Cerebellar nuclear complex (tissue), 1 donor: Measurements from ENCODE around the gene GPC1.

ENCODE experiments used
- DNase-seq, 2 experiments: peaks; one replicate each; lab custom pipeline; 2025; lab: John Stamatoyannopoulos, UW

GPC1 gene

DNA sequence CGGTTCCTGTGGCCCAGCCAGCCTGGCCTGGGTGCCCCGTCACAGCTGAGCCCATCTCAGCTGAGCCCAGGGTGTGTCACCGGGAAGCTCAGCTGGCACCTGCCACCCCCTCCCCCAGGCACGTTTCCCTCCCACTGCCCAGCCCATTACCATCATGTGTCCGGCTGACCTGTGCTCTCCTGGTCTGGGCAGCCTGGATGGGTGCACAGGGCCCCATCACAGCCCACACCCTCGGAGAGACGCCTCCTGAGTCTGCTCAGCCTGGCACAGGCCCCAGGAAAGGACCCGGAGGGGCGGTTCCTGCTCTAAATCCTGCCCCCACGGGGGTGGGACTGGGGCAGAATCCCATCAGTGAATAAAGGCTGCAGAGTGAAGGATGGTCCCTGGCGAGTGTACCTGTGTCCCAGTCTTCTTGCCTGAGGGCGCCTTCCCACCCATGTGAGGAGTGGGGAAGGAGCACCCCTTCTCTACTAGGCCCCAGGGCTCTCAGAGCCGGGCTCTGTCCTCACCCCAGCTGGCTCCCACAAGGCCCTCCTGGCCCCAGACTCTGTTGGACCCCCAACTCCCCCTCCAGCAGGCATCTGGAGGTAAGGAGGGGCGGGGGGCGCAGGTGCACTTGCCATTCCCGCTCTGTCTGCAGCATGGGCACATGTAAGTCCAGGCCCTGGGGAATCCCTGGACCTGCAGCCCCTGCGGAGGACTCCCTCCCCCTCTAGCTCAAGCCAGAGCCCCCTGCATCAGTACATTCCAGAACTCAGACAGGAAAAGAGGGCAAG is 21.2 kb downstream of the GPC1 start:
- DNase-seq, result no peak

- DNase-seq, result no peak
Measured at GRCh38 chr2:240457223-240458043, 22.0 kb downstream of the GPC1 start.

DNA sequence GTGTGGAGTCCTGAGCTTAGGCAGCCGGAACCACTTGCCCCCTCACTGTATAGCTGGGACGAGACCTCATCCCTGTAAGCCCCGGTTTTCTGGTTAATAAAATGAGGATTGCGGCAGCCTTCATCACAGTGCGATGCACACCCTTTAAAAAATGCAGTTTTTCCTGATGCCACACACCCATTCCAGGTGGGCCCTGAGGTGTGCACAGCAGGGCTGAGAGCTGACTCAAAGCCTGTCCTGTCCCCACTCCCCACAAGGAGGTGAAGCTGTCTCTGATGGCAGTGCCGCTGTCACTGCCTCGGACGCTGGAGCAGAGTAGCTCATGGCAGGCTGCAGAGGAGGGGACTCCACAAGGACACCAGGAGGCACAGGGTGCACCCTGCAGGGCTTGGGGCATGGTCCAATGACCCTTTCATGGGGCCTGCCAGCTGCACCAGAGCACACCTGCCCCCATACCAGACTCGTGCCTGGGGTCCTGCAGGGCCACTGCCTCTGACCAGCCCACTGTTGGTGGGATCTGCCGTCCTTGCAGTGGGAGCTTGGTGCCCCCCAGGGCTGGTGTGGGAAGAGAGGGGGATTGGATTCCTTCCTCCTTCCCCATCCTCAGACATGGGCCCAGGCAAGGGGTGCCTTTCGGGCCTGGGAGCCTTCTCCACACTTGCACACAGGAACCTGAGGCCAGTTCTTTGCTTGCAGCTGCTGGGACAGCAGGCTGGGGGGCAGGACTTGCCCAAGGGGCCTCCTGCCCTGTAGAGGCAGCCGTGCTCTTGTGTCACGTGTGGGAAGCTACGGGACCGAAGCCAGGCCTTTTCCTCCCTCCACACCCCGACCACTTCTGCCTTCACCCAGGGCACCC is 22.8 kb downstream of the GPC1 start:
- DNase-seq, result no peak

DNA sequence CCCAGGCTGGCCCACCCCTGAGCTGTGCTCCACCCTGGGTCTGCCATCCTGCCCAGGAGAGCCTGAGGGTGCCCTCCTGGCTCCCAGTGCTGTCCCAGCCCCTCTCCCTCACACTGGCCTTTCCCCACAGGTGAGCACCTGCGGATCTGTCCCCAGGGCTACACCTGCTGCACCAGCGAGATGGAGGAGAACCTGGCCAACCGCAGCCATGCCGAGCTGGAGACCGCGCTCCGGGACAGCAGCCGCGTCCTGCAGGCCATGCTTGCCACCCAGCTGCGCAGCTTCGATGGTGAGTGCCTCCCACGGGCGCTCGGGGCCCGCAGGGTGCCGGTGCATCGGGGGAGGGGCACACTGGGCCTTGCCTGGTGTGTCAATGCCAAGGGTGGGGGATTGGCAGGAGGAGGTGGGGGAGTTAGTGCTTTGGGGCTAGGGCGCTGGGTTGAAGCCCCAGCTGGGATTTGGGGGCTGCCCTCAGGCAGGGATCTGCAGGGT is 23.5 kb downstream of the GPC1 start:
- no peak for DNase-seq

DNA sequence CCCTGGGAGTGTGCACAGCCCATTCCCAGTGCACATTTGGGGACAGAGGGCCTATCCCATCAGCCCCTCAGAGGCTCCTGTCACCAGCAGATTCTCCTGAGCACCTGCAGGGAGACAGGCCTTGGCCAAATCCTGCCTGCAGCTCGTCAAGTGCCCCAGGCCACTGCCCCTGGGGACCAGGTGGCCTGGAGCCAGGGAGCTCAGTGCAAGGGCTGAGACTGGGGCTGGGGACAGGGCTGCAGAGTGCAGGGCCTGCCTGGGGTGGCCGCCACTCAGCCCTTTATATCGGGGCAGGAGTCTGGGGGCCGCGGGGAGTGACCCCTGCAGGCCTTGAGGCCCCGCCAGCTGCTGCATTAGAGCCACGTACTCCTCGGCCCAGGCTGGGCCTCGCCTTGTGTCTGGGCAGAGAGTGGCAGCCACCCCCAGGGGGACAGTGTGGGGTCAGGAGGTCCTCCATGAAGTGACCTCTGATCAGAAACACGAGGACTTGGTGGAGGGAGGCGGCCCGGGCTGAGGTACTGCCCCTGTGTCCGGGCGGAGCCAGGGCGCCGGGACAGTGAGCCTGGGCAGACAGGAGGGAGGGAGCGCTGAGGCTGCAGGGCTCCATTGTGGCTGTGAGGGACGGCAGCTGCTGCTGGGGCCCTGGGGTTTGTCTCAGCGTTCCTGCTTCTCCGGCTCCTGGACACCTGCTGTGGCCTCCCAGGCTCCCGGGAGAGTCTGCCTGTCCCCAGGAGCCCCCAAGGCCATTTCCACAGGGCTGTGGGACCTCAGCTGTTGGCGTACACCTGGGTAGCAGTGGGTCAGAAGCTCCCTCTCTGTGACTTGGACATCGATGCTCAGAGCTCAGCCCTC is 24.2 kb downstream of the GPC1 start:
- DNase-seq, result no peak

- no peak for DNase-seq
Measured at GRCh38 chr2:240460253-240460711, 24.8 kb downstream of the GPC1 start.

- DNase-seq, result no peak
Measured at GRCh38 chr2:240460781-240461431, 25.4 kb downstream of the GPC1 start.

DNA sequence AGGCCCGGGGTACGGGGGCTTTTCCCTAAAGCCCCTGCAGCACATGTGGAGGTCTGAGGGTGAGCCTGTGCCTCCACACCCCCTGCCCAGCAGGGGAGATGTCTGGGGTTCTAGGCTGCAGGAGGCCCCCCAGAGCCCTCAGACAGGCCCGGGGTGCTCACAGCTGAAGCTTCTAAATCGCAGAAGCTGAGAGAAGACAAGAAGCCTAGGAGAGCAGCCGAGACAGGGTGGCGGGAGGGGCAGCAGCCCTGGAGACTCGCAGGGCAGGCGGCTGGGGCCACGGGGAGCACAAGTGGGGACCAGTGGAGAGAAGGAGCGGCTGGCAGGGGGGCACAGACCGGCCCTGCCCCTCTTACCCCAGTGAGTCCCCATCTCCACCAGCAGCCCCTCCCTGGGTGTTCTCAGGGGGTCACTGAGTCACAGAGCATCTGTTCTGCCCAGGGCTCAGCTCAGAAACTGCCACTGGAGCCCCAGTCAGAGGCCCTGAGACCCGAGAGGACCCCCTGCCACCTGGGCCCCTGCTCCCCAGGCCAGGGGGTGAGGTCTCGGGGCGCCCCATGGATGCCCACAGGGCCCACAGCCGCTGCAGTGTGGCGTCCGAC is 26.1 kb downstream of the GPC1 start:
- DNase-seq, result no peak

DNA sequence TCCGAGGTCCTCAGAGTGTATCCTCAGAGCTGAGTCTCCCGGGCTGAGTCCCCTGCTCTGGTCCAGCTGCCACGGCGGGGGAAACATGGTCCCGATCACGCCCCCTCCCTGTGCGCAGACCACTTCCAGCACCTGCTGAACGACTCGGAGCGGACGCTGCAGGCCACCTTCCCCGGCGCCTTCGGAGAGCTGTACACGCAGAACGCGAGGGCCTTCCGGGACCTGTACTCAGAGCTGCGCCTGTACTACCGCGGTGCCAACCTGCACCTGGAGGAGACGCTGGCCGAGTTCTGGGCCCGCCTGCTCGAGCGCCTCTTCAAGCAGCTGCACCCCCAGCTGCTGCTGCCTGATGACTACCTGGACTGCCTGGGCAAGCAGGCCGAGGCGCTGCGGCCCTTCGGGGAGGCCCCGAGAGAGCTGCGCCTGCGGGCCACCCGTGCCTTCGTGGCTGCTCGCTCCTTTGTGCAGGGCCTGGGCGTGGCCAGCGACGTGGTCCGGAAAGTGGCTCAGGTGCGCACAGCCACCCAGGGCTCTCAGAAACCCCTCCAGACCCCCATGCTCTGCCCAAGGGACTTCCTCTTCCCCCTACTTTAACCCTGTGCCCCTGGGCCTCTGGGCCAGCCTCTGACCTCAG is 26.7 kb downstream of the GPC1 start:
- DNase-seq, result no peak

DNA sequence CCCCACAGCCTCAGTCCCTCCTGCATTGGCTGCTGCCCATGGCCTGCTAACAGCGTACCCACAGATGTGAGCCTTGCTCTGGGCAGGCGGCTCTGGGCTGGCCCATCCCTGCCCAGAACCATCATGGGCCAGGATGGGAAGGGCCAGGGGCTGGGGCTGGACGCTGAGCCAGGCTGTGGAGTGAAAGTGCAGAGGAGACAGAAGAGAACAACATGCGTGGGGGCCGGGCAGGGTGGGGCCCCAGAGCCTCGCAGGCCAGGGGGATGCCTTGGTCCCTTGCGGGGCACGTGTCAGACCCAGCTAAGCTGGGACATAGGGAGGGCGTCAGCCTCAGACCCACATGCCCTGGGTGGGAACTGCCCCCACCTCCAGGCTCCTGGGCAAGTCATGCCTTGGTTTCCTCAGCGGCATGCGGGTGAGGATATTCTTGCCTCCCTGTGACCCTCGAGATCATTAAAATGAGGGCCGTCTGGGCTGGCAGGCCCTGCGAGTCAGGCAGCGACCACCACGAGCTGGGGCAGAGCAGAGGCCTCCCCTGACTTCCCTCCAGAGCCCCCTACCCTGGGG is 27.3 kb downstream of the GPC1 start:
- no peak for DNase-seq

GRCh38 chr2:240463274-240463865 is 27.9 kb downstream of the GPC1 start:
- DNase-seq, result no peak

GRCh38 chr2:240463866-240464481 is 28.5 kb downstream of the GPC1 start:
- no peak for DNase-seq

- DNase-seq, result no peak
Measured at GRCh38 chr2:240464514-240465241, 29.2 kb downstream of the GPC1 start.

- no peak for DNase-seq
Measured at GRCh38 chr2:240465268-240465764, 29.9 kb downstream of the GPC1 start.

DNA sequence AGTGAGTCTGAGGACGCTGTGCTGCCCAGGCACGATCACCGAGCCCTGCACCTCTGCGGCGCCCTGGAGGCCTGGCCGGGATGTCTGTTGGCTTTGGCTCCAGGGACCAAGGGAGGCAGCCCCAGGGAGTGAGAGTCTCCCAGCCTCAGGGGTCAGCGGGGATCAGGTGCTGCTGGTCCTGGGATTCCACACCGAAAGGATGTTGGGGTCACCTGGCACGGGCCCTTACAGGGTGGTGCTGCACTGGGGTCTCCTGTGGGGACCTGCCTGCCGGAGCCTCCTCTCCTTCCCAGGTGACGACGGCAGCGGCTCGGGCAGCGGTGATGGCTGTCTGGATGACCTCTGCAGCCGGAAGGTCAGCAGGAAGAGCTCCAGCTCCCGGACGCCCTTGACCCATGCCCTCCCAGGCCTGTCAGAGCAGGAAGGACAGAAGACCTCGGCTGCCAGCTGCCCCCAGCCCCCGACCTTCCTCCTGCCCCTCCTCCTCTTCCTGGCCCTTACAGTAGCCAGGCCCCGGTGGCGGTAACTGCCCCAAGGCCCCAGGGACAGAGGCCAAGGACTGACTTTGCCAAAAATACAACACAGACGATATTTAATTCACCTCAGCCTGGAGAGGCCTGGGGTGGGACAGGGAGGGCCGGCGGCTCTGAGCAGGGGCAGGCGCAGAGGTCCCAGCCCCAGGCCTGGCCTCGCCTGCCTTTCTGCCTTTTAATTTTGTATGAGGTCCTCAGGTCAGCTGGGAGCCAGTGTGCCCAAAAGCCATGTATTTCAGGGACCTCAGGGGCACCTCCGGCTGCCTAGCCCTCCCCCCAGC is 30.5 kb downstream of the GPC1 start:
- no peak for DNase-seq

DNA sequence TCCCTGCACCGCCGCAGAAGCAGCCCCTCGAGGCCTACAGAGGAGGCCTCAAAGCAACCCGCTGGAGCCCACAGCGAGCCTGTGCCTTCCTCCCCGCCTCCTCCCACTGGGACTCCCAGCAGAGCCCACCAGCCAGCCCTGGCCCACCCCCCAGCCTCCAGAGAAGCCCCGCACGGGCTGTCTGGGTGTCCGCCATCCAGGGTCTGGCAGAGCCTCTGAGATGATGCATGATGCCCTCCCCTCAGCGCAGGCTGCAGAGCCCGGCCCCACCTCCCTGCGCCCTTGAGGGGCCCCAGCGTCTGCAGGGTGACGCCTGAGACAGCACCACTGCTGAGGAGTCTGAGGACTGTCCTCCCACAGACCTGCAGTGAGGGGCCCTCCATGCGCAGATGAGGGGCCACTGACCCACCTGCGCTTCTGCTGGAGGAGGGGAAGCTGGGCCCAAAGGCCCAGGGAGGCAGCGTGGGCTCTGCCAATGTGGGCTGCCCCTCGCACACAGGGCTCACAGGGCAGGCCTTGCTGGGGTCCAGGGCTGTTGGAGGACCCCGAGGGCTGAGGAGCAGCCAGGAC is 31.2 kb downstream of the GPC1 start:
- DNase-seq, result no peak
